Smooth muscle cell (in vitro differentiated cells): Measurements from ENCODE around the gene SMIM10L1. TPM values are rescaled to one million over a fixed set of nuclear protein-coding genes. Genes with fewer than 3 reads are reported as not detected.

Experiments
- DNase-seq: peaks from one replicate; lab custom pipeline; 2025; ENCODE audit not compliant: unreplicated experiment; lab: John Stamatoyannopoulos, UW
- H2AFZ ChIP-seq: fragments of 200-600 bp; sonication (generic); 2 replicates; pipeline ENCODE4 v1.6.0; 2016; ENCODE audit warnings: antibody characterized with exemption, low read depth, mild to moderate bottlenecking
- H3F3A ChIP-seq: fragments of 200-600 bp; sonication (generic); 2 replicates; pipeline ENCODE4 v1.6.0; 2017; ENCODE audit warnings: antibody characterized with exemption, low read depth
- H3K27ac ChIP-seq: fragments of 200-600 bp; sonication (generic); 2 replicates; pipeline ENCODE4 v1.5.1; 2016; ENCODE audit warnings: low read depth, mild to moderate bottlenecking
- H3K27me3 ChIP-seq: fragments of 200-600 bp; sonication (generic); 2 replicates; pipeline ENCODE4 v1.6.1; 2016; ENCODE audit warnings: low read depth, mild to moderate bottlenecking
- H3K36me3 ChIP-seq: fragments of 200-600 bp; sonication (generic); 2 replicates; pipeline ENCODE4 v1.5.1; 2016; ENCODE audit warnings: low read depth
- H3K4me1 ChIP-seq: fragments of 200-600 bp; sonication (generic); 2 replicates; pipeline ENCODE4 v1.5.1; 2016; ENCODE audit warnings: low read depth
- H3K4me2 ChIP-seq: fragments of 200-600 bp; sonication (generic); 2 replicates; pipeline ENCODE4 v1.6.0; 2016; ENCODE audit warnings: mild to moderate bottlenecking
- H3K4me3 ChIP-seq: fragments of 200-600 bp; sonication (generic); 2 replicates; pipeline ENCODE4 v1.5.1; 2016; ENCODE audit warnings: mild to moderate bottlenecking
- H3K79me2 ChIP-seq: fragments of 200-600 bp; sonication (generic); 2 replicates; pipeline ENCODE4 v1.6.0; 2016; ENCODE audit warnings: low read depth, mild to moderate bottlenecking
- H3K9ac ChIP-seq: fragments of 200-600 bp; sonication (generic); 2 replicates; pipeline ENCODE4 v1.6.0; 2016; ENCODE audit warnings: low read depth
- H3K9me3 ChIP-seq: fragments of 200-600 bp; sonication (generic); replicated peaks from 2 replicates; pipeline ENCODE4 v1.5.1; 2016; ENCODE audit warnings: low read depth
- H4K20me1 ChIP-seq: fragments of 200-600 bp; sonication (generic); 2 replicates; pipeline ENCODE4 v1.6.0; 2016; ENCODE audit warnings: low read depth
- CTCF ChIP-seq: fragments of 200-600 bp; sonication (generic); IDR thresholded peaks from 2 replicates; pipeline ENCODE4 v1.5.1; 2017; ENCODE audit warnings: borderline replicate concordance, mild to moderate bottlenecking, antibody characterized with exemption; ENCODE audit not compliant: insufficient read depth, poor library complexity, severe bottlenecking
- WGBS: methylation state at CpG from one replicate; pipeline ENCODE4 v1.1.7; 2016; ENCODE audit warnings: low lambda C conversion rate; 5-methylcytosine and 5-hydroxymethylcytosine counted together
- polyA plus RNA-seq: library from polyadenylated mRNA; unstranded; fragments of >200 nt; fragmentation: Nextera tagmentation; extraction: Ambion mirVana; gene quantifications from 2 replicates; pipeline ENCODE4 v1.2.1, GENCODE V29; 2016
- total RNA-seq: library from RNA; depleted of rRNA; stranded (reverse); fragments of >200 nt; gene quantifications from 2 replicates; pipeline ENCODE4 v1.2.3, GENCODE V29; 2014

The SMIM10L1 gene
- total and polyA plus RNA-seq, 2 experiments from 2014 or later = 9.5 to 11.1 TPM

- no peaks in the 10 kb centered on the region for H3K27me3 ChIP-seq
- no peak overlapping the region for H3K4me2 ChIP-seq
- H3K4me3 ChIP-seq = no peak overlapping the region
- no peaks in the 10 kb centered on the region for H3K36me3 ChIP-seq
- peaks cover 19% of the 10 kb centered on the region for H4K20me1 ChIP-seq
- no peak for DNase-seq
- H3K9me3 ChIP-seq = no peaks in the 10 kb centered on the region
- no peaks in the 10 kb centered on the region for H3K4me1 ChIP-seq
- no peak overlapping the region for H2AFZ ChIP-seq
- no peaks in the 10 kb centered on the region for H3F3A ChIP-seq
- H3K27ac ChIP-seq = no peak overlapping the region
- no peak overlapping the region for H3K9ac ChIP-seq
- peaks cover 71% of the 10 kb centered on the region for H3K79me2 ChIP-seq
- TF ChIP-seq CTCF = no peak
- 93% methylated on average over 2 of the region's 2 CpGs for WGBS
Observed at GRCh38 chr12:11152725-11153124, 18.3 kb upstream of the SMIM10L1 start.

GRCh38 chr12:11154400-11154925, 16.5 kb upstream of the SMIM10L1 start:
- Histone ChIP-seq H3K79me2 (peaks cover 88% of the 10 kb centered on the region), H3K4me3 (no peak overlapping the region), H3K9me3 (no peaks in the 10 kb centered on the region), H4K20me1 (peaks cover 35% of the 10 kb centered on the region), H2AFZ (no peak overlapping the region), H3K27ac (no peak overlapping the region), H3K27me3 (no peaks in the 10 kb centered on the region), H3K4me1 (no peaks in the 10 kb centered on the region), H3K9ac (no peak overlapping the region), H3F3A (no peaks in the 10 kb centered on the region), H3K36me3 (no peaks in the 10 kb centered on the region), H3K4me2 (no peak overlapping the region)
- whole genome bisulfite sequencing = 94% methylated on average over 1 of the region's 1 CpG
- no peak for DNase-seq
- no peak for TF ChIP-seq CTCF

GRCh38 chr12:11158885-11159444, 12.0 kb upstream of the SMIM10L1 start:
- no peak for DNase-seq
- no peak for TF ChIP-seq CTCF
- 58% methylated on average over 5 of the region's 5 CpGs for WGBS

GRCh38 chr12:11162502-11162901, 8.5 kb upstream of the SMIM10L1 start:
- Histone ChIP-seq H3K36me3 (peaks cover 6% of the 10 kb centered on the region), H2AFZ (no peak overlapping the region), H3K9ac (no peak overlapping the region), H3K4me2 (no peak overlapping the region), H3K4me3 (no peak overlapping the region), H3F3A (no peaks in the 10 kb centered on the region), H3K27ac (no peak overlapping the region), H3K79me2 (peaks cover 100% of the 10 kb centered on the region), H3K9me3 (no peaks in the 10 kb centered on the region), H3K27me3 (no peaks in the 10 kb centered on the region), H3K4me1 (no peaks in the 10 kb centered on the region), H4K20me1 (peaks cover 93% of the 10 kb centered on the region)
- 98% methylated on average over 1 of the region's 1 CpG for WGBS
- DNase-seq = no peak
- no peak for TF ChIP-seq CTCF

More at GRCh38 chr12:11158885-11159444, 12.0 kb upstream of the SMIM10L1 start:
- peaks cover 65% of the 10 kb centered on the region for H4K20me1 ChIP-seq
- no peak overlapping the region for H3K9ac ChIP-seq
- H3K4me2 ChIP-seq = no peak overlapping the region
- H3K27ac ChIP-seq = no peak overlapping the region
- H3F3A ChIP-seq = no peaks in the 10 kb centered on the region
- H3K79me2 ChIP-seq = peaks cover 98% of the 10 kb centered on the region
- H2AFZ ChIP-seq = no peak overlapping the region
- H3K9me3 ChIP-seq = no peaks in the 10 kb centered on the region
- H3K4me3 ChIP-seq = no peak overlapping the region
- no peaks in the 10 kb centered on the region for H3K36me3 ChIP-seq
- no peaks in the 10 kb centered on the region for H3K27me3 ChIP-seq
- no peaks in the 10 kb centered on the region for H3K4me1 ChIP-seq
